Non-pigmented ciliary epithelial cell (primary cell): ENCODE measurements around the gene SLC6A3.
"Not testable (repeated sequence)": the region's sequence is repeated elsewhere in the genome, so short reads cannot be mapped to it uniquely, and the experiment has no call there.

Experiments
- DNase-seq: peaks from one replicate; pipeline ENCODE4 v3.0.0-alpha.2; 2010; ENCODE audit warnings: low read depth

The SLC6A3 gene

GRCh38 chr5:1440098-1440493 is 5.1 kb downstream of the SLC6A3 start:
- no peak for DNase-seq

GRCh38 chr5:1439388-1440097 is 5.7 kb downstream of the SLC6A3 start:
- no peak for DNase-seq

GRCh38 chr5:1438871-1439270 is 6.4 kb downstream of the SLC6A3 start:
- no peak for DNase-seq

GRCh38 chr5:1437876-1438559 is 7.2 kb downstream of the SLC6A3 start:
- DNase-seq: no peak

- no peak for DNase-seq
Measured at GRCh38 chr5:1437226-1437829, 7.9 kb downstream of the SLC6A3 start.

GRCh38 chr5:1436681-1437080 is 8.6 kb downstream of the SLC6A3 start:
- no peak for DNase-seq

GRCh38 chr5:1436036-1436435 is 9.2 kb downstream of the SLC6A3 start:
- no peak for DNase-seq

GRCh38 chr5:1435369-1435768 is 9.9 kb downstream of the SLC6A3 start:
- DNase-seq: no peak

GRCh38 chr5:1432296-1432695 is 12.9 kb downstream of the SLC6A3 start:
- no peak for DNase-seq

- DNase-seq: no peak
Measured at GRCh38 chr5:1431896-1432295, 13.3 kb downstream of the SLC6A3 start.

GRCh38 chr5:1431021-1431811 is 14.0 kb downstream of the SLC6A3 start:
- DNase-seq: no peak

- DNase-seq: no peak
Measured at GRCh38 chr5:1430121-1430795, 15.0 kb downstream of the SLC6A3 start.

GRCh38 chr5:1429496-1429895 is 15.7 kb downstream of the SLC6A3 start:
- no peak for DNase-seq

- no peak for DNase-seq
Measured at GRCh38 chr5:1429066-1429465, 16.2 kb downstream of the SLC6A3 start.

GRCh38 chr5:1428107-1428506 is 17.1 kb downstream of the SLC6A3 start:
- DNase-seq: no peak

- no peak for DNase-seq
Measured at GRCh38 chr5:1424716-1425115, 20.5 kb downstream of the SLC6A3 start.

GRCh38 chr5:1423901-1424603 is 21.2 kb downstream of the SLC6A3 start:
- no peak for DNase-seq

GRCh38 chr5:1422522-1422921 is 22.7 kb downstream of the SLC6A3 start:
- DNase-seq: not testable (repeated sequence)

GRCh38 chr5:1421521-1422341 is 23.5 kb downstream of the SLC6A3 start:
- no peak for DNase-seq
